ENCODE measurements around the gene SP5. TPM values are rescaled to one million over a fixed set of nuclear protein-coding genes. Genes with fewer than 3 reads are reported as not detected.

SP5 gene
- total RNA-seq: 1 to 10 TPM in 3 of 4 donors, not detected in 1; 2.6 to 7.0 (median 4.4) TPM

- no peak for TF ChIP-seq CTCF (IDR thresholded peaks at IDR 0.05; ENCODE audit: low read depth)
These were observed at the start of gene SP5 for GRCh38 chr2:170715062-170715931. Gene SP5, plus strand, starts transcription at chr2:170715337. Its CDS starts 176 bp downstream, at chr2:170715513.

- TF ChIP-seq CTCF (IDR thresholded peaks at IDR 0.05; ENCODE audit: low read depth): no peak
These were observed 49.4 kb upstream of the SP5 start for GRCh38 chr2:170665743-170666142.

- no peak for TF ChIP-seq CTCF (IDR thresholded peaks at IDR 0.05; ENCODE audit: low read depth)
These were observed 45.2 kb upstream of the SP5 start for GRCh38 chr2:170669909-170670308.

- no peak for TF ChIP-seq CTCF (IDR thresholded peaks at IDR 0.05; ENCODE audit: low read depth)
These were observed 44.5 kb upstream of the SP5 start for GRCh38 chr2:170670651-170671050.

- TF ChIP-seq CTCF (IDR thresholded peaks at IDR 0.05; ENCODE audit: low read depth): no peak
These were observed 44.1 kb upstream of the SP5 start for GRCh38 chr2:170671079-170671478.

GRCh38 chr2:170675701-170676100 lies 39.4 kb upstream of the SP5 start:
- TF ChIP-seq CTCF (IDR thresholded peaks at IDR 0.05; ENCODE audit: low read depth): no peak

- no peak for TF ChIP-seq CTCF (IDR thresholded peaks at IDR 0.05; ENCODE audit: low read depth)
These were observed 35.5 kb upstream of the SP5 start for GRCh38 chr2:170679607-170680079.

Data from subcutaneous adipose tissue (tissue), 4 donors.